Medulla oblongata (tissue), 1 donor: ENCODE data around the gene C1orf35.

ENCODE experiments used
- DNase-seq: peaks from one replicate; pipeline ENCODE4 v3.0.0-alpha.2; 2015; ENCODE audit errors: extremely low spot score

C1orf35 gene

GRCh38 chr1:228094432-228095016, 8.6 kb downstream of the C1orf35 start:
- no peak for DNase-seq

DNA sequence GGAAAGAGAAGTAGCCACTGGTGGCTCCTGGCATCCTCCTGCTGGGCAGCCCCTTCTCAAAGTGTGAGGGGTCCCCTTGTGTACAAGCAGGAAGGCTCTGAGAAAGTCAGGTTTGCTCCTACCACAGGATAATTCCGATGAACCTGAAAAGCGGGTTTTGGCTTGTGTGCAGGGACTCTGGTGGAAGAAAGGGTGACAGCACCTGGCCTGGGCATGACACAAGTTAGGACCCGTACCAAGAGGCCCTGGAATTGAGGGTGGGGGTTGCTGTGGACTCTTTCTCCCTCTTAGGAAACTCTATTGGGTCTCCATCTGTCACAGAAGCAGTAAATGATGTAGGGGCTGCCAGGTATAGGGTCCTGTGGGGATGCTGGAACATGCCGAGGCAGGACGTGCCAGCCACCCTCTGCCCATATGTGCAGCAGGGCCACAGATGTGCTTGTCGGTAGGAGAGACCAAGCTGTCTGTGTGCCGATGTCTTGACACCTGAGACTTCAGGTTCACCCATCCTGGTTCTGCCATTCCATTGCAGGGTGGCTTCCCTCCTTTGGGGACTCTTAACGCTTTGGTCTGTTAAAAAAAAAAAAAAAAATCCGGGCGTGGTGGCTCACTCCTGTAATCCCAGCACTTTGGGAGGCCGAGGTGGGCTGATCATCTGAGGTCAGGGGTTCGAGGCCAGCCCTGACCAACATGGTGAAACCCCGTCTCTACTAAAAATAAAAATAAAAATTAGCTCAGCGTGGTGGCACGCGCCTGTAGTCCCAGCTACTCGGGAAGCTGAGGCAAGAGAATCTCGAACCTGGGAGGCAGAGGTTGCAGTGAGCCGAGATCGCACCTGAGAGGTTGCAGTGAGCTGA, 9.8 kb downstream of the C1orf35 start:
- no peak for DNase-seq

DNA sequence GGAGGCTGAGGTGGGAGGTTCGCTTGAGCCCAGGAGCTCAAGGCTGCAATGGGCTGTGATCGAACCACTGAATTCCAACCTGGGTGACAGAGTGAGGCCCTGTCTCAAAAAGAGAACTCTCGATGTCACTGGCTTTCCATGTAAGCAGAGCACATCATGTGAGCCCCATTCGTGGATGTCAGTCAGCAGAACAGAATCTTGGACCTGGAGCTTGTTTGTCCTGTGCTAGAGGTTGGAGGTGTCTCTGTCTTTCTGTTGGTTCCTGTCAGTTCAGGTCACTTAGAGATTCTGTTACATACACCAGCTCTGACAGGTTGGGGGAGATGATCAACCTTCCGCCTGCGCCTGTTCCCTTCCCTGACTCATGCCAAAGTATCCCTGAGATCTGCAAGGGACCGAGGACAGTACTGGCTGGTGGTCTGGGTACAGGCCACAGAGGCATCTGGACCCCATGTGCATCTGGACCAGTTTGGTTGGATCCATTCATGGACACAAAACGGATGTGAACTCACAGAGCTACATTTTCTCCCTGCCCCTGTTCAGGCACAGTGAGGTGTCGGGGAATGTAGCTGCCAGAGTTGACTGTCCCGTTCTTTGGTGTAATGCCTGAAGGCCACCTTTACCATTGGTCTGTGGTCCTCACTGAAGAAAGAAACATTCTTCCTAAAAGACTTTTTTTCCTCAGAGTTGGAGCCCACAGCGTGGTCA, 10.6 kb downstream of the C1orf35 start:
- DNase-seq: no peak

GRCh38 chr1:228091084-228091483, 12.0 kb downstream of the C1orf35 start:
- DNase-seq: no peak

- DNase-seq: peak; percentile 40
These were observed 12.5 kb downstream of the C1orf35 start for GRCh38 chr1:228090613-228091081.

DNA sequence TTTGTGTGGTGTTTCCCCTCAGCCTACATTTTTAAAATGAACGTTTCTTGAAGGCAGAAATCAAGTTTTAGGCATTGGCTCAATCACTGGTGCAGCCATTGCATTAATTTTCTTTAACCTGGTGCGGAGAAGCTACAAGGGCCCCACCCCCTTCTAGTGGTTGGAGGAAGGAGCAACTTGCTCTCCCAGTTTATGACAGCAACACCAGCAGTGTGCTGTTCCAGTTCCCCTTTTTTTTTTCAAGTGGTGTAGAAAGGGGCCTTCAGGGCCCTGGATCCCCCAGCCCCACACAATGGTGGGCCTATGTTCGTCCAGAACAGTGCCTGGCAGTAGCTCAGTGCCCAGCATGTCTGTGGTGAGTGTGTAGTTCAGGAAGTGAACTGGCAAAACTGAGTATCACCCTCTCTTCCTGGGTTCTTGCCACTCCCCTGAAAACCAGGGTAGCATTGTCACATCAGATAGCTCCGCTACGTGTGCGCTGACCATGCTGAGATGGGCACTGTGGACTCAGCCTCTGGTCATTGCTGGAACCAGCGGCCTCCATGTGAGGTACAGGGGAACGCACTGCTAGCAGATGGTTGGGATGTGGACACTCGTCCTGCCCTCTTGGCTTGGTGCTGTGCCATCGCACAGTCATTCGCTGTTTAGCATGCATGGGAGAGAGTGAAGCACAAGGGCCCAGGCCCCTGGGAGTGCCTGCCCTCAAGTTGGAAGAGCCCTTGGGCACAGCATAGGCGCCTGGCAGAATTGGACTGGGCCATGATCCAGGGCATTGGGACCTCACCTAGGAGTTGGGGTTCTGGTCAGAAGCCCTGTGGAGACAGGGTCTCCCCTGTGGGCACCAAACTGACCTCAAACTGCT, 13.4 kb downstream of the C1orf35 start:
- DNase-seq: no peak

DNA sequence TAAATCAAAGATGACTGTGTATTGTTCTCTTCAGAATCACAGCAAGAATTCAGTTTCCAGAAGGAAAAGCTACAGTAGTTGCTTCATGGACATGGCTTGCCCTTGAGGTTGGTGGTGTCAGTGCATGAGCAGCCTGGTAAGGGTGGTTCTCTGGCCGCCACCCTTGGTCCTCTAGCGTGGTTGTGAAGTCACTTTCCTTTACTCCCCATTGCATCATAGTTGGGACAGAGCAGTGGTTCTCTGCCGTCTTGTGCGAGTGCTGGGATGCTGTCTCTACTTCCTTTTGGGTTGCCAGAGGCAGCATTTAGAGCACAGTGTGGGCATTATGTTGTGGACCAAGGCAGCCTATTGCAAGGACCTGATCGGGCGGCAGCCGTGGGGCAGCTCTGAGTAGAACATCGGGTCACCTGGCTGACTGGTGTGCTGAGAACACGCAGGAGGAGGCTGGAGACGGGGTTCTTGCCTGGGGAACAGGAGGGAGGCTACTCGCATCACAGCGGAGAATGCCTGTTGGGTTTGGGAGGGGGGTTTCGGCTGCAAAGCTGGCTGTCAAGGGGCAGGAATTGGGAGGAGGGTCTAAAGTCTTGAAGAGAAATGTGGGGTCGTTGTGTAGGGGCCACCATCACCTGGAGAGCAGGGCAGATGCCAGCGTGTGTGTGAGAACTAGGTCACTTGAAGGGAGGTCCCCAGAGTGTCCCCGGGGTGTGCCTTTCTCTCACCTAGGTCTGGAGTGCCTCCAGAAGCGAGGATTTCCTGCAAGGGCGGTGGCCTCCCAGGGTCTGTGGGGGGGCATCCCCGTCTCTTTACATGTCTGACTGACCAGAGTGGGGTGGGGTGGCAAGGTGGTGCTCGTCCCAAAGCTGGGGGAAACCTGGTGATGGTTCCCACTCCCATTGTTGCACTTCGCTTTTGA, 14.3 kb downstream of the C1orf35 start:
- no peak for DNase-seq

DNA sequence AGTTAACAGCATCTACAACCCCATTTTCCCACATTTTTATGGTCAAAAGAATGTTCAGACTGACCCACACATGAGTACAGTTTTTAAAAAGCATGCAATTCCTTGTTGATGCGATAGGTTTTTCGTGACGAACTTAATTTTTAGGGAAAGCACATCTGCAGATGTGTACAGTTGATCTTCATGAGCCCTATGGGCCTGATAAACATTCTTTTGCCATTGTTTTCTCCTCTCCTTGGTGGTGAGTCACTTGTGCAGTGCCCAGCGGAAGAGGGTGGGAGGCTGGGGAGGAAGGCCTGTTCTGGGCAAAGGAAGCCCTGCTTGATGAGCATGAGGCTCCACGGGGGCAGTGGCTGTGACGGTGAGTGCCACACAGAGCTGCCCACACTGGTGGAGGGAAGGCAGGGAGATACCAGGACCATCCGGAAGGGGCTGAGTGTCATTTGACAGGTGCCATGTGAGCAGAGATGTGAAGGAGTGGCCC, 15.3 kb downstream of the C1orf35 start:
- DNase-seq: no peak

DNA sequence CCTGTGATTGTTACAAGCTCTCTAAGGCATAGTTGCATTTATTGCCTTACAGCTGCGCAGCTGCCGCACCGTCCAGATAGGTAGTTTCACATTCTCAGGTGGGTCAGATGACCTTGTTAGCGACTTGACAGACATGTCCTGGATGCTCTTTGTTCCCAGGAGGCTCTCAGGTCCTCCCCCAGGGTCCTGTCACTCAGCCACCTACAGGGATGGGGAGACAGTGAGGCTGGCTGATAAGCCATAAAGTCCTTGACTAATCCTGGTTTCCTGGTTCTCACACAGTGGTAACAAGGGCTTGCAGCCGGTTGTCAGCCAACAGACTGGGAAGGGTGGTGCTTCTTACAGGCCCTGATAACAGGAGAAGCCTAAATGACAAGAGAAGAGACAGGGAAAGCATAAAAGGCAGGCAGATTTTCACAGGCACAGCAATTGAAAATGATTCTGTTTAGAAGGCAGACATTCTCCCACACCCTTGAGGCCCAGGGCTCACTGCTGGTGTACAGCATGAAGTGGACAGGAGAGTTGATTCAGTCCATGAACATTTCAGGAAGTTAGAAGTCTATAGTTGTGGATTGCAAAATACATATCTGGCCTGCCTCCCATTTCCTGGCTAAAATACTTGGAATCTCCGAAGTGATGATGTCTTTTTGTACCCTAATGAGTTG, 17.7 kb downstream of the C1orf35 start:
- no peak for DNase-seq

DNA sequence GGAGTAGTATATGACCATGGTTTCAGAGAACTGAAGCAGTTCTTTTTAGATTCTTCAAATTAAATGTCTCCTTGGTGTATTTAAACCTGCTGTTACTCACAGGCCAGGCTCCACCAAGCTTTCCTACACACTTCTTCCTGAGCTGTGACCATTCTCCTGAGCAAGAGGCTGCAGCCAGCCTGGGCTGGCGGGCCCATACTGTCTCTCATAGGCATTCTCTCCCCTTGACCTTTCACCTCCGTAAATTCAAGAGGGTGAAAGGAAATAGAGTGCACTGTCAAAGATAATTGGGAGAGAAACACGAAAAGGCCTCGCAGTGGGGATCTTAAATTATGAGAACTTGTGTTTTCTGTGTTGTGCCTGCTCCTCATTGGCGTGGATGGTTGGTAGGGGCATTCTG, 18.3 kb downstream of the C1orf35 start:
- DNase-seq: no peak

DNA sequence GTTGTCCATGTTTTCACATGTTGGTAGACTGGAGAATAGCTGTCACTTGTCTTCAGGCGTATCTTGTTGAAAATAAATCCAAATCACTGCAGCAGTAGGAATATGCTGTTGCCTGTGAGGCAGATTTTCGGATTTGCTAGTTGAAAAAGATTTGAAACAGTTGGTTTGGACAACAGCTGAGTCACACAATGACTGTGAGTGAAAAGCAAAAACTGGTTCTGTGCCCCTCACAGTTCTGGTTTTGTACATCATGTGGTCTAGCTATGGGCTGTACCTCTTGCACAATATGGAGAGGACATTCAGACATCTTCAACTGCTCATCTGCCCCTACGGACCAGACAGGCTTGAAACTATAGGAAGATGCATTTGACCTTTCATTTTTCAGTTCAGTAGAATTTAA, 18.8 kb downstream of the C1orf35 start:
- peak; percentile 57 for DNase-seq

GRCh38 chr1:228083871-228084278, 19.2 kb downstream of the C1orf35 start:
- peak; percentile 58 for DNase-seq

GRCh38 chr1:228082918-228083870, 19.9 kb downstream of the C1orf35 start:
- peak; percentile 31 for DNase-seq

DNA sequence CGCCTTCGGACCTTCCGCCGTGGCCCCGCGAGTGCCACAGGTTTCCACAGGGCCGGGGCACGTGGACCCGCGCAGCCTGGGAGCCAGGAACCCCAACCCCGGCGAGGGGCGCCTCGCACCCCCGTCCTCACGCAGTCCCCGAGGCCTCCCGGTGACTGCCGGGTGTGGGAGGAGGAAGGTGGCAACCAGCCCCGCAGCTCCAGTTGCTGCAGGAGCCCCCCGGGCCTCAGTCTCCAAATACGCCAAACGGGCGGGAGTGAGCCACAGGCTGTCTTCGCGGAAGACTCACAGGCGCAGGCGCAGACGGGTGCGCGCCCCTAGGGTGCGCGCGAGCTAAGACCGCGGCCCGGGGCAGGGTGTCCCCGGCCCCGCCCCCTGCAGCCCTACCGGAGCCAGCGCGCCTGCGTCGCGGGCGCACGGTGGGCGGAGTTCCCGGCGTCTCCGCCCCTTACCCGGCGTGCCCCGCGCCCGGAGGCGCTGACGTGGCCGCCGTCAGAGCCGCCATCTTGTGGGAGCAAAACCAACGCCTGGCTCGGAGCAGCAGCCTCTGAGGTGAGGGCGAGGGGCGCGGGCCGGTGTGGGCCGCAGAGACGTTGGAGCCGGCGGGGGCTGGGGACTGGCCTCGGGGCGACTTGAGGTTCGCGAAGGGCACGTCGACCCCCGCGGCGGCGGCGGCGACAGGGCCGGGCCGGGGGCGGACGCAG, 20.8 kb downstream of the C1orf35 start, which contains the start of gene ARF1:
TSS of gene ARF1 (plus strand) at position 495 of the 704 bp plus-strand sequence. CDS start 14,407 bp downstream, outside the sequence.
- peak; percentile 97 for DNase-seq

DNA sequence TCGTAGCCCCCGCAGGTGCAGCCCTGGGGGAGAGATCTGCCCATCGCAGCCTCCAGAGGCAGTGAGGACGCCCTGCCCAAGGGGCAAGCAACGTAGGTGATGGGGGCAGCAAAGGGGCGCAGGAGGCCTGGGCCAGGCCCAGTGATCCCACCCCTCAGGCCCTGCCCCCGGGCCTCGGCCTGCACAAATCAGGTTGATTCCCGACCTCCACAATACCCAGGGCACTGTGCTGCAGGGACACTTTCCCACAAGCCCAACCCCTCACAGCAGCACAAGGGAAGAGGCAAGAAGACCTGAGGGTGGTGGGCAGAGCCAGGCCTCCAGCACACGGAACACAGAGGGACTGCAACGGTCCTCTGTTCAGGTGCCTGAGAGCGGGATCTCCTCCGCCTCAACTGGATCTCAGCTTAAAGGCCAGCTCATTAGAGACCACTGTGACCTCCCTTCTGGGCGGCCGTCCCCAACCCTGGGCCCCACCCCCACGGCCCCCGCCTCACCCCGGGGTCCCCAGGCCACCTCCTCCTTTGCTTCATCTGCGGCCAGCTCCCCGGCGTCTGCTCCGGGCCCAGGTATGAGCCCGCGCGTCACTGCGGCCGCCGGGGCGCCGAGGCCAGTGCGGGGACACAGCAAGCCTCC, 21.4 kb downstream of the C1orf35 start:
- no peak for DNase-seq

DNA sequence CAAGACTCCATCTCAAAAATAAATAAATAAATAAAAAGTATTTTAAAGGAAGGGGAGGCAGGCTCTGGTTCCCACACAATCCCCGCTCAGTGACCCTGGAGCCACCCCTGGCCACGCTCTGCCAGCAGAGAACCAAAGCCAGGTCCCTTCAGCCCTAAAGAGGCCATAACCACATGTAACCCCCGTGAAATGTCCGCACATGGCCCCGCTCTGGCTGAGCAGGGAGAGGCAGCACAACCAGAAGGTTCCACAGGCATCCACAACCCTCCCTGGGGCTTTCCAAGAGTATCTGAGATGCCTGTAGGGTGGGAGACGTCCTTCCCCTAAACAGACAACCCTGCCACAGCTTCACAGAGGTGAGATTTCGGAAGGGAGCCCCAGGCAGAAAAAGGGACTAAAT, 22.0 kb downstream of the C1orf35 start:
- no peak for DNase-seq

DNA sequence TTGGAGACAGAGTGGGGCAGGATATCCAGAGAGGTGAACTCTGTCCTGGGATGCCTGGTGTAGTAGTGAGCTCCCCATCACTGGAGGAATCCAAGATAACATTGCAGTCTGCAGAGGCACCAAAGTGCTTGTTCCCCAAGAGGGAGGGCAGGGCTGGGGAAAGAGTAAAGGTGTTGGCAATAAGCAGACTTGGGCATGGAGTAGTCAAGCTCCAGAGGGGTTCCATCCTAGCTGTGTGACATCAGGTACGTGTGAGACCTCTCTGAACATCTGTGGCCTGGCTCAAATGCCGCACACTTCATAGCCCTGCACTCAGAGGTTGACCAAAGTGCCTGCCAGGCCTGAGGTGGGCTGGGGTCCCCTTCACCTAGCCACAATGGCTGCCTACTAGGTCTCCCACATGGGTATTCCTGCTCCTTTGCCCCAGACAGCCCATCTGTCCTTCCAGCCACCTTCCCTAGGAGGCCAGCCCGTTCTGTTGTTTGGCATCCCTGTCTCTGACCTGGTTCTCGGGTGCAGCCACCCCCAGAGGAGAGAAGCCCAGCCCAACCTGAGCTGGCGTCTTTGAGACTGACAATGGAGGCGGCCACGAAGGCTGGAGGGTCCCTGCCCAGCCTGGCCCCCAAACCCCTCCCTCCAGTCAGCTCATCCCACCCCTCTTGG, 23.4 kb downstream of the C1orf35 start:
- no peak for DNase-seq
